ENCODE results near the gene GCC1.

GCC1 gene

GRCh38 chr7:127592550-127592949 lies 7.2 kb upstream of the GCC1 start:
- no peak for DNase-seq (ENCODE audit: low read depth, low spot score)
- POLR2A ChIA-PET: no interaction called here
- CTCF ChIA-PET: no interaction called here

GRCh38 chr7:127591591-127591990 lies 6.2 kb upstream of the GCC1 start:
- ChIA-PET CTCF (no interaction called here), POLR2A (no interaction called here)
- no peak for DNase-seq (ENCODE audit: low read depth, low spot score)
- no peak for TF ChIP-seq CTCF (IDR thresholded peaks at IDR 0.05; ENCODE audit: insufficient read depth, low read length, missing control alignments)
- no peak overlapping the region for H3K4me3 ChIP-seq (ENCODE audit: low read depth, low read length)

More at GRCh38 chr7:127592550-127592949, 7.2 kb upstream of the GCC1 start:
- no peak overlapping the region for H3K4me3 ChIP-seq (ENCODE audit: low read depth, low read length)
- TF ChIP-seq CTCF (IDR thresholded peaks at IDR 0.05; ENCODE audit: insufficient read depth, low read length, missing control alignments): no peak

- no peak for TF ChIP-seq CTCF (IDR thresholded peaks at IDR 0.05; ENCODE audit: insufficient read depth, low read length, missing control alignments)
- CTCF ChIA-PET: interaction anchor here (3.4 kb wide), 1 partner anchor 118 kb away, joined by 15 read pairs; no protein-coding TSS in a partner anchor
- H3K4me3 ChIP-seq (ENCODE audit: low read depth, low read length): no peak overlapping the region
- DNase-seq (ENCODE audit: low read depth, low spot score): no peak
- POLR2A ChIA-PET: no interaction called here
These were observed 5.8 kb upstream of the GCC1 start for GRCh38 chr7:127591189-127591588.

- no peak for TF ChIP-seq CTCF (IDR thresholded peaks at IDR 0.05; ENCODE audit: insufficient read depth, low read length, missing control alignments)
- CTCF ChIA-PET: interaction anchor here (1.3 to 3.4 kb wide), 4 partner anchors 11 to 620 kb away, joined by 3 to 15 read pairs (median 8); no protein-coding TSS in a partner anchor
- H3K4me3 ChIP-seq (ENCODE audit: low read depth, low read length): no peak overlapping the region
- POLR2A ChIA-PET: no interaction called here
- no peak for DNase-seq (ENCODE audit: low read depth, low spot score)
These were observed 4.5 kb upstream of the GCC1 start for GRCh38 chr7:127589896-127590295.

GRCh38 chr7:127588697-127589482 lies 3.5 kb upstream of the GCC1 start:
- POLR2A ChIA-PET: interaction anchor here (1.3 kb wide), 1 partner anchor 118 kb away, joined by 5 read pairs; no protein-coding TSS in a partner anchor
- TF ChIP-seq CTCF (IDR thresholded peaks at IDR 0.05; ENCODE audit: insufficient read depth, low read length, missing control alignments): peak; percentile 79
- DNase-seq (ENCODE audit: low read depth, low spot score): no peak
- peak overlapping the region; percentile 94 for H3K4me3 ChIP-seq (ENCODE audit: low read depth, low read length)
- CTCF ChIA-PET: interaction anchor here (1.0 to 3.4 kb wide), 7 partner anchors 10 to 621 kb away, joined by 3 to 15 read pairs (median 4); no protein-coding TSS in a partner anchor

GRCh38 chr7:127588019-127588696 lies 2.8 kb upstream of the GCC1 start, which contains the start of gene ARF5:
ARF5 (plus strand) TSS chr7:127588411; CDS start chr7:127588499, 88 bp downstream.
- POLR2A ChIA-PET: interaction anchor here (1.3 kb wide), 1 partner anchor 119 kb away, joined by 5 read pairs; no protein-coding TSS in a partner anchor
- TF ChIP-seq CTCF (IDR thresholded peaks at IDR 0.05; ENCODE audit: insufficient read depth, low read length, missing control alignments): no peak
- H3K4me3 ChIP-seq (ENCODE audit: low read depth, low read length): peak within 1 kb of the TSS; percentile 94
- no peak for DNase-seq (ENCODE audit: low read depth, low spot score)
- CTCF ChIA-PET: interaction anchor here (1.0 to 3.4 kb wide), 6 partner anchors 10 to 622 kb away, joined by 3 to 15 read pairs (median 4); no protein-coding TSS in a partner anchor

Data from AG04449 (cell line).